HepG2 (cell line): ENCODE measurements around the gene FGA.

Source experiments
- BHLHE40 ChIP-seq: IDR thresholded peaks from 2 replicates; pipeline ENCODE4 v1.6.1; 2011; ENCODE audit warnings: low read length, improper control_type of control experiment
- FOXM1 ChIP-seq: sonication (generic); formaldehyde crosslinking; IDR thresholded peaks from 2 replicates; pipeline ENCODE4 v1.5.0; 2020; ENCODE audit warnings: missing genetic modification reagents
- JUNB ChIP-seq: sonication (generic); formaldehyde crosslinking; IDR thresholded peaks from 2 replicates; pipeline ENCODE4 v1.8.0; 2022; ENCODE audit warnings: missing genetic modification reagents, mild to moderate bottlenecking, borderline replicate concordance
- MAFG ChIP-seq: sonication (generic); formaldehyde crosslinking; IDR thresholded peaks from 2 replicates; pipeline ENCODE4 v1.5.1; 2020; ENCODE audit warnings: mild to moderate bottlenecking, missing genetic modification reagents
- MTA3 ChIP-seq: sonication (generic); formaldehyde crosslinking; IDR thresholded peaks from 2 replicates; pipeline ENCODE4 v1.4.0; 2020; ENCODE audit warnings: missing genetic modification reagents
- TF ChIP-seq, protein P1 (sequence below): sonication (generic); formaldehyde crosslinking; IDR thresholded peaks from 2 replicates; pipeline ENCODE4 v1.5.0; 2020; ENCODE audit warnings: mild to moderate bottlenecking, missing genetic modification reagents, moderate library complexity

DNA sequence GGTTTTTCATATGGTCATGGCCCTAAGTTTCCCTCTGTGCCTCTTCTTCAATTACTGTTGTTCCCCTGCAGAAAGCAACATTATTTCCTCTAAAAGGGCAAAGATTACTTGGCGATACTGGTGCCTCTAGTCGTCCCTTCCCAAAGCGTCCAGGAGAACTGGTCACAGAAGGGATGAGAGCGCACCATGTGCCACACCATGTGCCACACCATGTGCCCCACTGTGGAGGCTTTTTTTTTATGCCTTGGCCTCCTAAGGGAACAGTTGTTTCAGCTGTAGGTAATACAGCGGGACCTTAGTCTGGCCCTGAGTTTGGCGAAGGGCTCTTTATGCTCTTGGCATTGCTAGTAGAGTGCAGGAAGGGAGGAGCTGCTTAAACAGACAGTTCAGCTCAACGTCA, 33.5 kb upstream of the FGA start:
- no peak for TF ChIP-seq BHLHE40
- TF ChIP-seq, protein P1, sequence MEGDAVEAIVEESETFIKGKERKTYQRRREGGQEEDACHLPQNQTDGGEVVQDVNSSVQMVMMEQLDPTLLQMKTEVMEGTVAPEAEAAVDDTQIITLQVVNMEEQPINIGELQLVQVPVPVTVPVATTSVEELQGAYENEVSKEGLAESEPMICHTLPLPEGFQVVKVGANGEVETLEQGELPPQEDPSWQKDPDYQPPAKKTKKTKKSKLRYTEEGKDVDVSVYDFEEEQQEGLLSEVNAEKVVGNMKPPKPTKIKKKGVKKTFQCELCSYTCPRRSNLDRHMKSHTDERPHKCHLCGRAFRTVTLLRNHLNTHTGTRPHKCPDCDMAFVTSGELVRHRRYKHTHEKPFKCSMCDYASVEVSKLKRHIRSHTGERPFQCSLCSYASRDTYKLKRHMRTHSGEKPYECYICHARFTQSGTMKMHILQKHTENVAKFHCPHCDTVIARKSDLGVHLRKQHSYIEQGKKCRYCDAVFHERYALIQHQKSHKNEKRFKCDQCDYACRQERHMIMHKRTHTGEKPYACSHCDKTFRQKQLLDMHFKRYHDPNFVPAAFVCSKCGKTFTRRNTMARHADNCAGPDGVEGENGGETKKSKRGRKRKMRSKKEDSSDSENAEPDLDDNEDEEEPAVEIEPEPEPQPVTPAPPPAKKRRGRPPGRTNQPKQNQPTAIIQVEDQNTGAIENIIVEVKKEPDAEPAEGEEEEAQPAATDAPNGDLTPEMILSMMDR (CRISPR knock-in tag): no peak
- TF ChIP-seq MAFG (CRISPR knock-in tag): no peak
- no peak for TF ChIP-seq MTA3 (CRISPR knock-in tag)
- TF ChIP-seq FOXM1 (CRISPR knock-in tag): no peak
- TF ChIP-seq JUNB (CRISPR knock-in tag): no peak
